GM12878 (cell line): ENCODE results near the gene NCR2. TPM values are rescaled to one million over a fixed set of nuclear protein-coding genes. Genes with fewer than 3 reads are reported as not detected.

Experiments
- BCL11A ChIP-seq: IDR thresholded peaks from 2 replicates; pipeline ENCODE4 v1.6.1; 2011; ENCODE audit warnings: low read depth, low read length
- CTCF ChIP-seq, 3 experiments: IDR thresholded peaks in 2 of 3; conservative IDR thresholded peaks in 1 of 3; 2 replicates each; pipeline ENCODE4 v1.5.1; 2011; ENCODE audit warnings: low read depth in 3 of 3, low read length in 3 of 3, mild to moderate bottlenecking in 3 of 3, control low read depth in 2 of 3, moderate library complexity in 2 of 3, inconsistent platforms in 1 of 3, mixed read lengths in 1 of 3; ENCODE audit not compliant: control insufficient read depth in 2 of 3, insufficient read depth in 1 of 3; ENCODE audit errors: extremely low read depth in 1 of 3
- DPF2 ChIP-seq: fragments of 450-650 bp; IDR thresholded peaks from 2 replicates; pipeline ENCODE4 v1.6.1; 2017; ENCODE audit warnings: mild to moderate bottlenecking
- EED ChIP-seq: sonication (generic); IDR thresholded peaks from 2 replicates; pipeline ENCODE4 v1.6.1; 2016; ENCODE audit warnings: antibody characterized with exemption, low read depth
- FOS ChIP-seq: IDR thresholded peaks from 3 replicates; pipeline ENCODE4 v1.6.1; 2011; ENCODE audit warnings: borderline replicate concordance; ENCODE audit not compliant: insufficient read length; ENCODE audit errors: extremely low read depth
- IKZF1 ChIP-seq: fragments of 450-650 bp; conservative IDR thresholded peaks from 2 replicates; pipeline ENCODE4 v1.6.1; 2017; ENCODE audit warnings: antibody characterized with exemption, mild to moderate bottlenecking
- IRF5 ChIP-seq: fragments of 450-650 bp; IDR thresholded peaks from 2 replicates; pipeline ENCODE4 v1.6.1; 2017; ENCODE audit warnings: borderline replicate concordance
- LARP7 ChIP-seq: fragments of 450-650 bp; IDR thresholded peaks from 2 replicates; pipeline ENCODE4 v1.6.1; 2017; ENCODE audit warnings: mild to moderate bottlenecking
- MTA2 ChIP-seq: fragments of 450-650 bp; IDR thresholded peaks from 2 replicates; pipeline ENCODE4 v1.6.1; 2016; ENCODE audit warnings: low read depth, mild to moderate bottlenecking, moderate library complexity
- PKNOX1 ChIP-seq: fragments of 450-650 bp; IDR thresholded peaks from 2 replicates; pipeline ENCODE4 v1.6.1; 2016; ENCODE audit warnings: mild to moderate bottlenecking
- POLR2A ChIP-seq: IDR thresholded peaks from 2 replicates; pipeline ENCODE4 v1.6.1; 2011; ENCODE audit warnings: low read depth, mild to moderate bottlenecking, low read length
- RAD21 ChIP-seq: IDR thresholded peaks from 2 replicates; pipeline ENCODE4 v1.6.1; 2011; ENCODE audit warnings: mild to moderate bottlenecking, low read depth, low read length, moderate library complexity; ENCODE audit not compliant: insufficient read depth
- REST ChIP-seq: IDR thresholded peaks from 2 replicates; pipeline ENCODE4 v1.6.1; 2012; ENCODE audit warnings: mild to moderate bottlenecking, low read depth, low read length
- SRF ChIP-seq, 2 experiments: IDR thresholded peaks; 2 replicates each; pipeline ENCODE4 v1.6.1; 2011; ENCODE audit warnings: low read depth in 2 of 2, low read length in 2 of 2, mild to moderate bottlenecking in 1 of 2, moderate library complexity in 1 of 2
- SUPT20H ChIP-seq: IDR thresholded peaks from 2 replicates; pipeline ENCODE4 v1.6.1; 2011; ENCODE audit warnings: low read depth, mild to moderate bottlenecking, low read length, moderate library complexity, borderline replicate concordance; ENCODE audit not compliant: control insufficient read depth
- TBL1XR1 ChIP-seq: IDR thresholded peaks from 2 replicates; pipeline ENCODE4 v1.6.1; 2012; ENCODE audit warnings: low read depth, low read length, improper control_type of control experiment
- TCF12 ChIP-seq: IDR thresholded peaks from 2 replicates; pipeline ENCODE4 v1.6.1; 2011; ENCODE audit warnings: low read depth, mild to moderate bottlenecking, low read length
- TCF7 ChIP-seq: IDR thresholded peaks from 2 replicates; pipeline ENCODE4 v1.6.1; 2014; ENCODE audit warnings: antibody characterized with exemption, borderline replicate concordance
- USF1 ChIP-seq: IDR thresholded peaks from 2 replicates; pipeline ENCODE4 v1.6.1; 2011; ENCODE audit warnings: borderline replicate concordance, low read depth, mild to moderate bottlenecking, moderate library complexity, mixed read lengths, low read length; ENCODE audit not compliant: insufficient read depth; ENCODE audit errors: extremely low read length
- USF2 ChIP-seq: IDR thresholded peaks from 2 replicates; pipeline ENCODE4 v1.6.1; 2011; ENCODE audit warnings: low read depth, low read length, improper control_type of control experiment, borderline replicate concordance
- ZNF622 ChIP-seq: fragments of 450-650 bp; IDR thresholded peaks from 2 replicates; pipeline ENCODE4 v1.6.1; 2017; ENCODE audit warnings: mild to moderate bottlenecking, inconsistent platforms
- polyA plus RNA-seq, 11 experiments: library from polyadenylated mRNA; depleted of rRNA in 4 of 11; unstranded in 6 of 11; stranded (reverse) in 5 of 11; fragments of >200 nt; fragmentation: Nextera tagmentation in 4 of 11; fragmentation: Illumina TruSeq in 1 of 11; extraction: Ambion mirVana in 4 of 11; extraction: Trizol in 1 of 11; gene quantifications; 1 replicate in 1 of 11; 2 replicates in 10 of 11; pipeline versions ENCODE4 v1.2.1 to v1.2.3, GENCODE V29; 2011 to 2016; ENCODE audit warnings: inconsistent platforms in 2 of 11, missing spikeins in 2 of 11, low read depth in 1 of 11
- total RNA-seq, 4 experiments: library from RNA; depleted of rRNA in 3 of 4; stranded (reverse); fragments of >200 nt in 3 of 4; fragmentation: Illumina TruSeq in 1 of 4; extraction: Trizol in 1 of 4; gene quantifications; 2 replicates each; pipeline versions ENCODE4 v1.2.1 to v1.2.3, GENCODE V29; 2013 to 2021

NCR2 gene
- total and polyA plus RNA-seq, 10 of the 15 experiments (the other 5 are each of a cell fraction or from before 2014, with no cell fraction given) = 0.21 to 0.53 TPM; not detected in 8

GRCh38 chr6:41288030-41288753 lies 47.2 kb upstream of the NCR2 start (continued):
- peak; percentile 71; the same call in 1 of the 2 replicates for TF ChIP-seq USF2
- TF ChIP-seq TCF12 = no peak
- no peak for TF ChIP-seq POLR2A
- TF ChIP-seq EED = no peak
- TF ChIP-seq RAD21 = no peak
- TF ChIP-seq FOS = no peak
- TF ChIP-seq TBL1XR1 = no peak
- 0 out of 2 replicates have a peak, but pooled peaks have one; percentile 13 for TF ChIP-seq BCL11A
- TF ChIP-seq REST = no peak
- peak; percentile 80 for TF ChIP-seq MTA2
- TF ChIP-seq SRF (IDR thresholded peaks at IDR 0.05; ENCODE audit: low read depth in 2 of 2, low read length in 2 of 2) = no peak
- peak; percentile 49 for TF ChIP-seq USF1
- peak; percentile 77 for TF ChIP-seq DPF2
- peak; percentile 56; the same call in 1 of the 2 replicates for TF ChIP-seq IKZF1
- no peak for TF ChIP-seq ZNF622
- TF ChIP-seq PKNOX1 = peak; percentile 67; the same call in 1 of the 2 replicates
- TF ChIP-seq IRF5 = no peak
- TF ChIP-seq CTCF (IDR thresholded peaks at IDR 0.05 in 2 of 3, conservative IDR thresholded peaks at IDR 0.05 in 1 of 3; ENCODE audit: control insufficient read depth in 2 of 3, extremely low read depth in 1 of 3, insufficient read depth in 1 of 3, low read depth in 3 of 3, low read length in 3 of 3) = no peak
- TF ChIP-seq LARP7 = no peak
- TF ChIP-seq TCF7 = no peak
- no peak for TF ChIP-seq SUPT20H
